H1 (cell line): ENCODE measurements around the gene IGF2BP3. TPM values are rescaled to one million over a fixed set of nuclear protein-coding genes. Genes with fewer than 3 reads are reported as not detected.

ENCODE experiments used
- CTCF ChIA-PET: fragments of 300-600 bp; sonication (Branson Sonifier 250); formaldehyde crosslinking; loops from one replicate; lab custom pipeline; 2021; ENCODE audit not compliant: partially characterized antibody; lab: Charles Lee
- POLR2A ChIA-PET: fragments of 300-600 bp; sonication (Branson Sonifier 250); formaldehyde crosslinking; loops from one replicate; lab custom pipeline; 2021; ENCODE audit warnings: inconsistent platforms; ENCODE audit not compliant: partially characterized antibody; lab: Charles Lee
- DNase-seq, 2 experiments: peaks; one replicate each; pipeline versions ENCODE4 v3.0.0 to v3.0.0-alpha.2; 2010 to 2022; ENCODE audit warnings: low spot score in 2 of 2, low read depth in 1 of 2, mixed read lengths in 1 of 2
- FAIRE-seq: peaks from 2 replicates; lab custom pipeline; 2011; peaks lifted over from hg19 to GRCh38; lab: Jason Lieb, UNC
- H2AFZ ChIP-seq: 2 replicates; pipeline ENCODE4 v1.8.1; 2012; ENCODE audit warnings: low read length, inconsistent platforms
- H2AK5ac ChIP-seq: 2 replicates; pipeline ENCODE4 v1.6.1; 2013; ENCODE audit warnings: low read depth, low read length
- H2BK120ac ChIP-seq: replicated peaks from 2 replicates; pipeline ENCODE3; 2013; ENCODE audit warnings: low read depth, low read length, inconsistent platforms
- H2BK12ac ChIP-seq: 2 replicates; pipeline ENCODE4 v1.6.1; 2013; ENCODE audit warnings: low read depth, low read length
- H2BK15ac ChIP-seq: 2 replicates; pipeline ENCODE4 v1.6.1; 2013; ENCODE audit warnings: low read length
- H2BK20ac ChIP-seq: 2 replicates; pipeline ENCODE4 v1.6.1; 2013; ENCODE audit warnings: low read length
- H2BK5ac ChIP-seq: 2 replicates; pipeline ENCODE4 v1.6.1; 2013; ENCODE audit warnings: low read depth, low read length
- H3K14ac ChIP-seq: 2 replicates; pipeline ENCODE4 v1.6.1; 2013; ENCODE audit warnings: inconsistent platforms; ENCODE audit not compliant: insufficient read length
- H3K18ac ChIP-seq: 2 replicates; pipeline ENCODE4 v1.6.1; 2013; ENCODE audit warnings: low read length; ENCODE audit errors: extremely low read depth
- H3K23ac ChIP-seq: 2 replicates; pipeline ENCODE4 v1.6.1; 2013; ENCODE audit warnings: inconsistent platforms; ENCODE audit not compliant: insufficient read length
- H3K23me2 ChIP-seq: 2 replicates; pipeline ENCODE4 v1.6.1; 2013; ENCODE audit warnings: low read depth, low read length
- H3K27ac ChIP-seq: 2 replicates; pipeline ENCODE4 v1.6.1; 2011; ENCODE audit warnings: low read depth, low read length, inconsistent platforms
- H3K27me3 ChIP-seq, 4 experiments: replicated peaks in 1 of 4; 1 replicate in 1 of 4; 2 replicates in 3 of 4; pipeline versions ENCODE4 v1.6.1 to v1.8.1; 2011 to 2013; ENCODE audit warnings: low read length in 3 of 4, mild to moderate bottlenecking in 3 of 4, inconsistent platforms in 2 of 4, mixed read lengths in 2 of 4, moderate library complexity in 1 of 4; ENCODE audit not compliant: control insufficient read depth in 3 of 4, insufficient read depth in 3 of 4; ENCODE audit errors: extremely low read depth in 1 of 4
- H3K36me3 ChIP-seq, 4 experiments: 2 replicates each; pipeline versions ENCODE4 v1.6.1 to v1.8.1; 2011 to 2013; ENCODE audit warnings: mild to moderate bottlenecking in 4 of 4, low read length in 3 of 4, moderate library complexity in 2 of 4, control low read depth in 1 of 4, inconsistent platforms in 1 of 4; ENCODE audit not compliant: insufficient read depth in 4 of 4, control insufficient read depth in 2 of 4
- H3K4ac ChIP-seq: replicated peaks from 2 replicates; pipeline ENCODE3; 2013; ENCODE audit warnings: low read length, low read depth, mixed read lengths, inconsistent platforms; ENCODE audit not compliant: insufficient read length
- H3K4me1 ChIP-seq, 4 experiments: replicated peaks in 1 of 4; 1 replicate in 1 of 4; 2 replicates in 3 of 4; pipeline versions ENCODE4 v1.6.1 to v1.8.1; 2011 to 2013; ENCODE audit warnings: low read length in 3 of 4, inconsistent platforms in 2 of 4, mixed read lengths in 1 of 4; ENCODE audit not compliant: insufficient read depth in 4 of 4, control insufficient read depth in 3 of 4
- H3K4me2 ChIP-seq, 2 experiments: 2 replicates each; pipeline versions ENCODE4 v1.6.1 to v1.8.1; 2011 to 2013; ENCODE audit warnings: low read depth in 2 of 2, low read length in 2 of 2, control low read depth in 1 of 2, inconsistent platforms in 1 of 2, mild to moderate bottlenecking in 1 of 2; ENCODE audit not compliant: insufficient read depth in 1 of 2
- H3K4me3 ChIP-seq, 4 experiments: fragments of 200-600, 300-600 bp in 1 of 4; sonication (generic), shearing (Covaris generic), sonication (Bioruptor Twin) in 1 of 4; 2 replicates each; pipeline versions ENCODE4 v1.5.1 to v1.8.1; 2011 to 2016; ENCODE audit warnings: low read length in 4 of 4, low read depth in 3 of 4, control low read depth in 2 of 4, inconsistent platforms in 2 of 4, mild to moderate bottlenecking in 2 of 4, mixed read lengths in 1 of 4, moderate library complexity in 1 of 4; ENCODE audit not compliant: insufficient read depth in 2 of 4; ENCODE audit errors: extremely low read depth in 1 of 4
- H3K56ac ChIP-seq: replicated peaks from 2 replicates; pipeline ENCODE3; 2013; ENCODE audit warnings: low read depth, mild to moderate bottlenecking, mixed read lengths, low read length, inconsistent platforms; ENCODE audit not compliant: insufficient read length
- H3K79me1 ChIP-seq: 2 replicates; pipeline ENCODE4 v1.6.1; 2013; ENCODE audit warnings: low read depth, low read length, control low read depth
- H3K79me2 ChIP-seq, 2 experiments: 2 replicates each; pipeline versions ENCODE4 v1.6.1 to v1.8.1; 2012 to 2013; ENCODE audit warnings: low read length in 2 of 2, mild to moderate bottlenecking in 2 of 2, inconsistent platforms in 1 of 2; ENCODE audit not compliant: insufficient read depth in 2 of 2, control insufficient read depth in 1 of 2
- H3K9ac ChIP-seq, 4 experiments: replicated peaks in 1 of 4; 1 replicate in 1 of 4; 2 replicates in 3 of 4; pipeline versions ENCODE4 v1.6.1 to v1.8.1; 2011 to 2013; ENCODE audit warnings: low read depth in 3 of 4, low read length in 3 of 4, control low read depth in 2 of 4, mild to moderate bottlenecking in 2 of 4, moderate library complexity in 2 of 4, inconsistent platforms in 1 of 4; ENCODE audit errors: extremely low read depth in 1 of 4
- H3K9me3 ChIP-seq, 2 experiments: 2 replicates each; pipeline versions ENCODE4 v1.6.1 to v1.8.1; 2012 to 2013; ENCODE audit warnings: mild to moderate bottlenecking in 2 of 2, moderate library complexity in 2 of 2, control low read depth in 1 of 2, inconsistent platforms in 1 of 2, low read depth in 1 of 2, low read length in 1 of 2, mixed read lengths in 1 of 2; ENCODE audit not compliant: insufficient read depth in 2 of 2
- H4K20me1 ChIP-seq, 2 experiments: replicated peaks in 1 of 2; 2 replicates each; pipeline versions ENCODE3 to v1.8.1; 2011 to 2013; ENCODE audit warnings: inconsistent platforms in 2 of 2, low read length in 2 of 2, mild to moderate bottlenecking in 1 of 2; ENCODE audit not compliant: insufficient read depth in 2 of 2, control insufficient read depth in 1 of 2
- H4K5ac ChIP-seq: 2 replicates; pipeline ENCODE4 v1.6.1; 2013; ENCODE audit warnings: low read length, low read depth, mixed read lengths, inconsistent platforms; ENCODE audit not compliant: insufficient read length
- H4K8ac ChIP-seq: 2 replicates; pipeline ENCODE4 v1.8.0; 2013; ENCODE audit warnings: mild to moderate bottlenecking, moderate library complexity, low read length, inconsistent platforms; ENCODE audit not compliant: insufficient read depth; ENCODE audit errors: extremely low read depth
- H4K91ac ChIP-seq: replicated peaks from 2 replicates; pipeline ENCODE3; 2013; ENCODE audit warnings: low read length, mixed read lengths, inconsistent platforms; ENCODE audit not compliant: insufficient read length
- BRCA1 ChIP-seq: IDR thresholded peaks from 2 replicates; pipeline ENCODE4 v1.6.1; 2012; ENCODE audit warnings: low read depth, low read length, improper control_type of control experiment
- E2F6 ChIP-seq: IDR thresholded peaks from 2 replicates; pipeline ENCODE4 v1.6.1; 2012; ENCODE audit warnings: inconsistent platforms
- FOSL1 ChIP-seq: IDR thresholded peaks from 2 replicates; pipeline ENCODE4 v1.6.1; 2011; ENCODE audit warnings: mild to moderate bottlenecking, low read depth, low read length, moderate library complexity; ENCODE audit not compliant: insufficient read depth
- POLR2A ChIP-seq, 2 experiments: IDR thresholded peaks; 1 replicate in 1 of 2; 2 replicates in 1 of 2; pipeline ENCODE4 v1.6.1; 2011; ENCODE audit warnings: low read depth in 2 of 2, low read length in 2 of 2, mild to moderate bottlenecking in 2 of 2; ENCODE audit errors: control extremely low read depth in 1 of 2
- RBBP5 ChIP-seq: IDR thresholded peaks from 2 replicates; pipeline ENCODE4 v1.7.1; 2012; ENCODE audit warnings: low read depth, mild to moderate bottlenecking, inconsistent platforms, low read length, moderate library complexity, borderline replicate concordance
- RFX5 ChIP-seq: IDR thresholded peaks from 2 replicates; pipeline ENCODE4 v1.6.1; 2011; ENCODE audit warnings: low read depth, low read length, improper control_type of control experiment, borderline replicate concordance
- SIN3A ChIP-seq, 2 experiments: IDR thresholded peaks in 1 of 2; conservative IDR thresholded peaks in 1 of 2; 2 replicates each; pipeline ENCODE4 v1.6.1; 2011 to 2012; ENCODE audit warnings: low read length in 2 of 2, improper control_type of control experiment in 1 of 2, low read depth in 1 of 2, mild to moderate bottlenecking in 1 of 2
- TAF1 ChIP-seq: IDR thresholded peaks from 2 replicates; pipeline ENCODE4 v1.6.1; 2011; ENCODE audit warnings: mild to moderate bottlenecking, low read depth, low read length
- TAF7 ChIP-seq: optimal IDR thresholded peaks from 2 replicates; pipeline ENCODE3; 2011; ENCODE audit warnings: low read depth, mild to moderate bottlenecking, inconsistent platforms, low read length, moderate library complexity, borderline replicate concordance
- polyA plus RNA-seq, 7 experiments: library from polyadenylated mRNA; depleted of rRNA in 3 of 7; stranded (reverse) in 5 of 7; unstranded in 2 of 7; fragments of >200 nt in 5 of 7; fragments of 200-250 nt in 2 of 7; gene quantifications; 1 replicate in 5 of 7; 2 replicates in 1 of 7; 4 replicates in 1 of 7; pipeline versions ENCODE4 v1.2.1 to v1.2.3, GENCODE V29; 2011 to 2013; ENCODE audit warnings: missing spikeins in 2 of 7, mixed read lengths in 2 of 7
- total RNA-seq: library from RNA; stranded (reverse); fragmentation: NEBNext Ultra II Directional; extraction: Animal tissue kit (Norgen Biotek cat#: 25700); gene quantifications from 2 replicates; pipeline ENCODE4 v1.2.1, GENCODE V29; 2021

Gene IGF2BP3
- total and polyA plus RNA-seq, 2 of the 8 experiments (the other 6 are each of a cell fraction or from before 2014, with no cell fraction given) = 66.3 to 193 TPM

GRCh38 chr7:23476286-23477156, 6.2 kb upstream of the IGF2BP3 start:
- Histone ChIP-seq H3K23me2 (peaks cover 2% of the 10 kb centered on the region; the same call in 1 of the 2 replicates), H2BK12ac (no peak overlapping the region), H3K56ac (no peak overlapping the region), H4K20me1 (no peaks in the 10 kb centered on the region), H3K4me2 (peak overlapping the region; percentile 82 to 93), H3K4me1 (peaks cover 0 to 8% (median 4%) of the 10 kb centered on the region in 4 experiments; a peak in 2 of 7 replicates), H3K27me3 (no peaks in the 10 kb centered on the region), H4K8ac (no peak overlapping the region), H3K9me3 (no peaks in the 10 kb centered on the region), H2BK5ac (no peak overlapping the region), H3K79me1 (no peaks in the 10 kb centered on the region), H3K9ac (peak overlapping the region in 3 of 4 experiments; percentile 44 to 79 (median 69); a peak in 5 of 7 replicates), H3K18ac (no peak overlapping the region), H2BK20ac (no peak overlapping the region), H3K4me3 (peak overlapping the region; percentile 35 to 86 (median 70)), H2AK5ac (no peak overlapping the region), H3K36me3 (no peaks in the 10 kb centered on the region; a peak in 3 of 8 replicates), H2BK15ac (no peak overlapping the region), H2AFZ (no peak overlapping the region), H3K27ac (peak overlapping the region; percentile 59; the same call in 1 of the 2 replicates), H3K23ac (no peak overlapping the region), H3K14ac (no peak overlapping the region), H2BK120ac (no peak overlapping the region), H3K4ac (no peak overlapping the region), H4K91ac (no peak overlapping the region), H3K79me2 (peaks cover 0 to 78% of the 10 kb centered on the region in 2 experiments; a peak in 3 of 4 replicates), H4K5ac (peak overlapping the region; percentile 53)
- TF ChIP-seq SIN3A (conservative IDR thresholded peaks at IDR 0.05 in 1 of 2, IDR thresholded peaks at IDR 0.05 in 1 of 2; ENCODE audit: low read depth in 1 of 2, low read length in 2 of 2) = no peak
- TF ChIP-seq RBBP5 = no peak
- no peak for TF ChIP-seq TAF1
- TF ChIP-seq FOSL1 = no peak
- TF ChIP-seq BRCA1 = no peak
- TF ChIP-seq TAF7 = peak; percentile 78
- no peak for TF ChIP-seq RFX5
- TF ChIP-seq POLR2A (IDR thresholded peaks at IDR 0.05; ENCODE audit: control extremely low read depth in 1 of 2, low read depth in 2 of 2, low read length in 2 of 2) = peak in 1 of 2 experiments; percentile 64; a peak in 2 of 3 replicates
- no peak for TF ChIP-seq E2F6
- ChIA-PET CTCF (no interaction called here), POLR2A (interaction anchor here (0.6 to 1.0 kb wide), 6 partner anchors 8 to 203 kb away, joined by 3 to 4 read pairs (median 3); no protein-coding TSS in a partner anchor)
- FAIRE-seq = no peak
- no peak for DNase-seq
